K562 (cell line): ENCODE data around the gene KRTAP5-4. TPM values are rescaled to one million over a fixed set of nuclear protein-coding genes. Genes with fewer than 3 reads are reported as not detected.

ENCODE experiments used
- ATAC-seq: fragments of 200-7000 bp; cut with Tn5 transposase; 3 replicates; pipeline ENCODE4 v1.9.1; 2020; ENCODE audit warnings: moderate library complexity
- BruUV-seq: library from RNA; stranded (reverse); fragments of 400-500 nt; replicated peaks from 2 replicates; lab custom pipeline; 2021; lab: Mats Ljungman, UMichigan
- CTCF ChIA-PET: fragments of 300-600 bp; formaldehyde crosslinking; extraction: SDS; loops from one replicate; lab custom pipeline; 2021; ENCODE audit warnings: low intra/inter-chr PET ratio; lab: Yijun Ruan, JAX
- POLR2A ChIA-PET: fragments of 300-600, 350-650 bp; sonication (Branson Sonifier 250); formaldehyde crosslinking; extraction: SDS; loops from one replicate; lab custom pipeline; 2021; ENCODE audit warnings: antibody characterized with exemption, inconsistent platforms; lab: Yijun Ruan, JAX
- DNase-seq, 4 experiments: peaks; one replicate each; pipeline versions ENCODE4 v3.0.0 to v3.0.0-alpha.2; 2011 to 2018; ENCODE audit warnings: low spot score in 3 of 4, mixed read lengths in 3 of 4; ENCODE audit errors: extremely low read depth in 1 of 4
- FAIRE-seq: peaks from 2 replicates; lab custom pipeline; 2011; peaks lifted over from hg19 to GRCh38; lab: Jason Lieb, UNC
- H2AFZ ChIP-seq: 2 replicates; pipeline ENCODE4 v1.6.0; 2011; ENCODE audit warnings: low read depth, low read length, control low read depth, inconsistent platforms
- H3K27ac ChIP-seq: fragments of 200-600 bp; 3 replicates; pipeline ENCODE4 v1.8.0; 2011; ENCODE audit warnings: low read depth, mild to moderate bottlenecking, control low read depth, inconsistent platforms, low read length, moderate library complexity, mixed read lengths; ENCODE audit errors: extremely low read depth
- H3K27me3 ChIP-seq, 2 experiments: fragments of 300-600 bp in 1 of 2; 2 replicates in 1 of 2; 3 replicates in 1 of 2; pipeline versions ENCODE4 v1.6.0 to v1.8.0; 2011; ENCODE audit warnings: inconsistent platforms in 2 of 2, low read length in 2 of 2, mild to moderate bottlenecking in 1 of 2, mixed read lengths in 1 of 2, moderate library complexity in 1 of 2; ENCODE audit not compliant: control insufficient read depth in 2 of 2, insufficient read depth in 2 of 2
- H3K36me3 ChIP-seq: fragments of 300-600 bp; 3 replicates; pipeline ENCODE4 v1.8.0; 2011; ENCODE audit warnings: mild to moderate bottlenecking, low read length, inconsistent platforms; ENCODE audit not compliant: control insufficient read depth, insufficient read depth
- H3K4me1 ChIP-seq, 2 experiments: fragments of 200-600 bp in 1 of 2; replicated peaks in 1 of 2; 2 replicates in 1 of 2; 3 replicates in 1 of 2; pipeline versions ENCODE4 v1.5.1 to v1.8.0; 2011; ENCODE audit warnings: inconsistent platforms in 2 of 2, low read length in 2 of 2, mild to moderate bottlenecking in 1 of 2, mixed read lengths in 1 of 2, moderate library complexity in 1 of 2; ENCODE audit not compliant: control insufficient read depth in 2 of 2, insufficient read depth in 2 of 2
- H3K4me2 ChIP-seq: 2 replicates; pipeline ENCODE4 v1.6.1; 2011; ENCODE audit warnings: low read length, control low read depth, inconsistent platforms, mixed read lengths; ENCODE audit not compliant: insufficient read depth
- H3K4me3 ChIP-seq: fragments of 200-600 bp; sonication (generic), shearing (Covaris generic); 2 replicates; pipeline ENCODE4 v1.5.1; 2016; ENCODE audit warnings: control low read depth, inconsistent platforms
- H3K79me2 ChIP-seq: fragments of 200-600 bp; 3 replicates; pipeline ENCODE4 v1.8.0; 2011; ENCODE audit warnings: low read length, inconsistent platforms; ENCODE audit not compliant: control insufficient read depth, insufficient read depth
- H3K9ac ChIP-seq, 2 experiments: 2 replicates each; pipeline versions ENCODE4 v1.6.0 to v1.6.1; 2011; ENCODE audit warnings: low read depth in 2 of 2, low read length in 2 of 2, control low read depth in 1 of 2, inconsistent platforms in 1 of 2, mild to moderate bottlenecking in 1 of 2, mixed read lengths in 1 of 2; ENCODE audit not compliant: insufficient read depth in 1 of 2
- H3K9me1 ChIP-seq: one replicate; pipeline ENCODE4 v1.6.0; 2011; ENCODE audit warnings: inconsistent platforms, mild to moderate bottlenecking, low read length, moderate library complexity; ENCODE audit not compliant: control insufficient read depth, insufficient read depth
- H3K9me3 ChIP-seq: replicated peaks from 2 replicates; pipeline ENCODE4 v1.5.1; 2011; ENCODE audit warnings: low read depth, low read length, inconsistent platforms; ENCODE audit not compliant: control insufficient read depth, insufficient read depth
- H4K20me1 ChIP-seq: replicated peaks from 2 replicates; pipeline ENCODE4 v1.6.1; 2011; ENCODE audit warnings: low read length, inconsistent platforms, mixed read lengths; ENCODE audit not compliant: control insufficient read depth, insufficient read depth
- BCOR ChIP-seq: fragments of 450-650 bp; IDR thresholded peaks from 2 replicates; pipeline ENCODE4 v1.6.1; 2016
- CHAMP1 ChIP-seq: fragments of 450-650 bp; IDR thresholded peaks from 2 replicates; pipeline ENCODE4 v1.6.1; 2016; ENCODE audit warnings: mild to moderate bottlenecking
- ELK1 ChIP-seq: sonication (generic); formaldehyde crosslinking; IDR thresholded peaks from 2 replicates; pipeline ENCODE4 v1.8.1; 2022; ENCODE audit warnings: missing genetic modification reagents
- FIP1L1 ChIP-seq: fragments of 200-400 bp; formaldehyde crosslinking; IDR thresholded peaks from 2 replicates; pipeline ENCODE4 v1.6.1; 2018; ENCODE audit warnings: mild to moderate bottlenecking, low read depth, low read length; ENCODE audit not compliant: poor library complexity, severe bottlenecking
- FOXA1 ChIP-seq: fragments of 450-650 bp; IDR thresholded peaks from 2 replicates; pipeline ENCODE4 v1.6.1; 2016; ENCODE audit warnings: mild to moderate bottlenecking, borderline replicate concordance
- MEF2D ChIP-seq: conservative IDR thresholded peaks from 2 replicates; pipeline ENCODE4 v1.6.1; 2016; ENCODE audit warnings: low read depth, missing genetic modification characterization, missing compliant biosample characterization
- MYNN ChIP-seq, 2 experiments: sonication (generic); formaldehyde crosslinking in 1 of 2; IDR thresholded peaks; 2 replicates each; pipeline versions ENCODE4 v1.5.0 to v1.6.1; 2016 to 2020; ENCODE audit warnings: antibody characterized with exemption in 1 of 2, missing genetic modification reagents in 1 of 2
- NFIX ChIP-seq: fragments of 250-450 bp; sonication (Bioruptor Pico); IDR thresholded peaks from 2 replicates; pipeline ENCODE4 v1.4.0; 2020; ENCODE audit warnings: low read depth, mild to moderate bottlenecking, moderate library complexity
- NR0B1 ChIP-seq: fragments of 450-650 bp; IDR thresholded peaks from one replicate; pipeline ENCODE4 v1.6.1; 2018; ENCODE audit warnings: mild to moderate bottlenecking, moderate library complexity; ENCODE audit not compliant: partially characterized antibody
- RAD21 ChIP-seq, 2 experiments: fragments of 250-450 bp in 1 of 2; fragments of 450-650 bp in 1 of 2; sonication (Bioruptor Pico) in 1 of 2; formaldehyde crosslinking in 1 of 2; IDR thresholded peaks in 1 of 2; conservative IDR thresholded peaks in 1 of 2; 2 replicates each; pipeline versions ENCODE4 v1.4.0 to v1.8.0; 2020 to 2022; ENCODE audit warnings: mild to moderate bottlenecking in 2 of 2, moderate library complexity in 1 of 2
- SMARCC2 ChIP-seq: fragments of 450-650 bp; IDR thresholded peaks from 2 replicates; pipeline ENCODE4 v1.6.1; 2017; ENCODE audit warnings: antibody characterized with exemption, moderate library complexity, mild to moderate bottlenecking, low read depth
- TCFL5 ChIP-seq: fragments of 250-450 bp; sonication (Bioruptor Pico); conservative IDR thresholded peaks from 2 replicates; pipeline ENCODE4 v1.6.1; 2021; ENCODE audit warnings: mild to moderate bottlenecking, moderate library complexity, matching md5 sums
- XRCC3 ChIP-seq: fragments of 450-650 bp; IDR thresholded peaks from 2 replicates; pipeline ENCODE4 v1.6.1; 2017; ENCODE audit warnings: mild to moderate bottlenecking, moderate library complexity
- ZNF133 ChIP-seq: fragments of 250-450 bp; sonication (Bioruptor Pico); IDR thresholded peaks from 2 replicates; pipeline ENCODE4 v1.4.0; 2020; ENCODE audit warnings: mild to moderate bottlenecking
- ZNF77 ChIP-seq: fragments of 250-450 bp; sonication (Bioruptor Pico); IDR thresholded peaks from 2 replicates; pipeline ENCODE4 v1.5.0; 2020
- WGBS: fragments of 100-300 bp; shearing (Covaris generic); methylation state at CpG from one replicate; pipeline ENCODE4 v1.1.6; 2016; ENCODE audit warnings: low coverage, mixed read lengths; ENCODE audit not compliant: insufficient coverage; ENCODE audit errors: missing lambda C conversion rate; 5-methylcytosine and 5-hydroxymethylcytosine counted together
- in situ Hi-C: fragments of 300-500 bp; cut with MboI; formaldehyde crosslinking; loops from 4 replicates; pipeline ENCODE4 v1.15.0; 2018; ENCODE audit warnings: inconsistent platforms, mixed read lengths
- intact Hi-C: fragments of 100-400 bp; cut with micrococcal nuclease; formaldehyde crosslinking; loops from 2 replicates; pipeline ENCODE4 v1.14.2; 2022
- polyA plus RNA-seq, 8 experiments: library from polyadenylated mRNA; depleted of rRNA in 4 of 8; stranded (reverse) in 5 of 8; unstranded in 3 of 8; fragments of >200 nt; fragmentation: Nextera tagmentation in 2 of 8; fragmentation: Illumina TruSeq in 1 of 8; extraction: Ambion mirVana in 2 of 8; extraction: Trizol in 1 of 8; gene quantifications; 2 replicates each; pipeline versions ENCODE4 v1.2.1 to v1.2.3, GENCODE V29; 2011 to 2014; ENCODE audit warnings: inconsistent platforms in 1 of 8, missing spikeins in 1 of 8
- total RNA-seq, 7 experiments: library from RNA; depleted of rRNA in 6 of 7; stranded (reverse); fragments of >200 nt in 6 of 7; fragmentation: Illumina TruSeq in 2 of 7; extraction: Trizol in 2 of 7; gene quantifications; 2 replicates each; pipeline versions ENCODE4 v1.2.1 to v1.2.3, GENCODE V29; 2011 to 2021; ENCODE audit warnings: low replicate concordance in 1 of 7

Gene KRTAP5-4
- total and polyA plus RNA-seq, 9 of the 15 experiments (the other 6 are each of a cell fraction or from before 2014, with no cell fraction given), result not detected

- Histone ChIP-seq H3K79me2 (no peaks in the 10 kb centered on the region), H3K9me3 (no peaks in the 10 kb centered on the region), H3K9ac (no peak within 1 kb of the TSS), H3K4me1 (peaks cover 0 to 5% of the 10 kb centered on the region in 2 experiments; a peak in 1 of 5 replicates), H2AFZ (no peak within 1 kb of the TSS), H3K4me2 (no peak within 1 kb of the TSS), H3K27me3 (peaks cover 26 to 75% of the 10 kb centered on the region in 2 experiments; a peak in 4 of 5 replicates), H4K20me1 (peaks cover 7% of the 10 kb centered on the region; the same call in 1 of the 2 replicates), H3K36me3 (no peaks in the 10 kb centered on the region), H3K9me1 (peaks cover 4% of the 10 kb centered on the region), H3K27ac (no peak within 1 kb of the TSS), H3K4me3 (no peak within 1 kb of the TSS)
- ChIA-PET CTCF (interaction anchor here (1.9 kb wide), 1 partner anchor 34 kb away, joined by 8 read pairs; no protein-coding TSS in a partner anchor), POLR2A (no interaction called here)
- FAIRE-seq (no peak), DNase-seq (no peak), ATAC-seq (no peak)
- in situ Hi-C loops, result loop anchor here (5.0 kb wide), 1 partner anchor 37 kb away; no protein-coding TSS in a partner anchor
- WGBS, result 17% methylated on average over 19 of the region's 26 CpGs
- no TSS peak for BruUV-seq
- intact Hi-C loops, result no loop called here
- TF ChIP-seq ELK1 (CRISPR knock-in tag) (no peak), NFIX (CRISPR knock-in tag) (no peak), FOXA1 (no peak), TCFL5 (CRISPR knock-in tag) (no peak), FIP1L1 (no peak), CHAMP1 (no peak), MYNN (IDR thresholded peaks at IDR 0.05) (no peak), MYNN (CRISPR knock-in tag; IDR thresholded peaks at IDR 0.05) (no peak), NR0B1 (no peak), RAD21 (CRISPR knock-in tag; conservative IDR thresholded peaks at IDR 0.05 in 1 of 2, IDR thresholded peaks at IDR 0.05 in 1 of 2) (no peak), BCOR (no peak), ZNF133 (CRISPR knock-in tag) (no peak), SMARCC2 (no peak), ZNF77 (CRISPR knock-in tag) (no peak), MEF2D (tag) (no peak), XRCC3 (no peak)
Observed at GRCh38 chr11:1629326-1630185, 7.6 kb upstream of the KRTAP5-4 start, which contains the start of gene KRTAP5-5. TSS of gene KRTAP5-5 (plus strand) at chr11:1629775. CDS start at chr11:1629841, 66 bp downstream.
